ENCODE data around the gene HIVEP3.

HIVEP3 gene

GRCh38 chr1:41662765-41663437 lies 255.8 kb downstream of the HIVEP3 start (continued):
- TF ChIP-seq HIC1 (tag by site-specific recombination; IDR thresholded peaks at IDR 0.05) (peak; percentile 73), PATZ1 (tag by site-specific recombination; IDR thresholded peaks at IDR 0.05) (peak; percentile 67), YY2 (tag by site-specific recombination; IDR thresholded peaks at IDR 0.05) (no peak), ZNF510 (tag by site-specific recombination; IDR thresholded peaks at IDR 0.05; ENCODE audit: insufficient replicate concordance) (no peak), ZNF658 (tag by site-specific recombination; IDR thresholded peaks at IDR 0.05) (no peak), ZNF280D (tag by site-specific recombination; IDR thresholded peaks at IDR 0.05) (no peak), ZNF501 (tag by site-specific recombination; IDR thresholded peaks at IDR 0.05) (no peak), ZNF132 (tag by site-specific recombination; IDR thresholded peaks at IDR 0.05; ENCODE audit: borderline replicate concordance) (no peak), ZNF518A (tag by site-specific recombination; conservative IDR thresholded peaks at IDR 0.05; ENCODE audit: low read depth) (no peak), ZBTB48 (tag by site-specific recombination; IDR thresholded peaks at IDR 0.05) (no peak), ZNF791 (tag by site-specific recombination; IDR thresholded peaks at IDR 0.05) (no peak), ZNF623 (tag by site-specific recombination; IDR thresholded peaks at IDR 0.05) (no peak), ZNF19 (tag by site-specific recombination; IDR thresholded peaks at IDR 0.05; ENCODE audit: low read depth) (no peak), TSHZ1 (tag by site-specific recombination; IDR thresholded peaks at IDR 0.05; ENCODE audit: borderline replicate concordance) (no peak), ZNF416 (tag by site-specific recombination; IDR thresholded peaks at IDR 0.05) (no peak), ZNF184 (tag by site-specific recombination; IDR thresholded peaks at IDR 0.05) (no peak), ZNF146 (tag by site-specific recombination; IDR thresholded peaks at IDR 0.05) (no peak), ZNF664 (tag by site-specific recombination; IDR thresholded peaks at IDR 0.05) (no peak), ZBTB49 (tag by site-specific recombination; IDR thresholded peaks at IDR 0.05; ENCODE audit: low read depth) (no peak), GLIS2 (tag by site-specific recombination; IDR thresholded peaks at IDR 0.05) (peak; percentile 91), KLF1 (tag by site-specific recombination; IDR thresholded peaks at IDR 0.05) (peak; percentile 93)

Measured in HEK293 (cell line).